ENCODE results near the gene TTBK2.
"Not testable (repeated sequence)": the region's sequence is repeated elsewhere in the genome, so short reads cannot be mapped to it uniquely, and the experiment has no call there.

TTBK2 gene

DNA sequence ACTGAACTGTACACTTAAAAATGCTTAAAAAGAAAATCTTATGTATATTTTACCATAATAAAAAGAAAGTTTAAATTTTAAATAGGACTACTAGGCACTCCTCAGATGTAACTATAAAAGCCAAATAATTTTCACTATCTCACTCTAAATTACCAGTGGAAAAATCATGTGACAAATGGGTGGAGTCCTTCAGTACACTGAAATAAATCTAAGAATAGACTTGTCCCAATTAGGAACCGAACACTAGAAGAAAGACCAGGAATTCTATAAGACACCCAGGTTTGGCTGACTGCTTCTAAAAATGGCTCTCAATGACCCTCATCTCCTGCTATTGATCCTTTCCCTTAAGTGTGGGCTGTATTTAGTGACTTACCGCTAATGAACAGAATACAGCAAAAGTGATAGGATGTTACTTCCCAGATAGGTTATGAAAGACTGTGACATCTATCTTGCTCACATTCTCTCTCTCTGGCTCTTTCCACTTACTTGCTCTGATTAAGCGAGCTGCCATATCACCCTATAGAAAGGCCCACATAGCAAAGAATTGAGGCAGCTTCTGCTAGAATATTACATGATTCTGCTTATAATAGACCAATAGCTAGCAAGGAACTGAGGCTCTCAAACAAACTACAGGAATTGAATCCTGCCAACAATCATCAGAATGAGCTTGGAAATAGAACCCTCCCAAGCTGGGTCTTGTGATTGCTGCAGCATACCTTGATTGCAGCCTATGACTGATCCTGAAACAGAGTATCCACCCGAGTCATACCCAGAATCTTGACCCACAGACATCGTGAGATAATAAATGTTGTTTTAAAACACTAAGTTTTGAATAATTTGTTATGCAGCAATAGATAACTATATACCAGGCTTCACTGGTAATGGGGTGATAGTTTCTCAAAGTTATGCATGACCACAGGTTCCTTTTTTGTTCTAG is 16.9 kb downstream of the TTBK2 start:
- DNase-seq, result no peak

DNA sequence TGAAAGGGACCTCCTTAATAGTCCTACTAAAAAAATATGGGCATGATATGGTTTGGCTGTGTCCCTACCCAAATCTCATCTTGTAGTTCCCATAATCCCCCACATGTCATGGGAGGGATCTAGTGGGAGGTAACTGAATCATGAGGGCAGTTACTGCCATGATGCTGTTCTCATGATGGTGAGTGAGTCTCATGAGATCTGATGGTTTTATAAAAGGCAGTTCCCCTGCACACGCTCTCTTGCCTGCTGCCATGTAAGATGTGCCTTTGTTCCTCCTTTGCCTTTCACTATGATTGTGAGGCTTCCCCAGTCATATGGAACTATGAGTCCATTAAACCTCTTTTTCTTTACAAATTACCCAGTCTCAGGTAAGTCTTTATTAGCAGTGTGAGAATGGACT is 26.7 kb downstream of the TTBK2 start:
- DNase-seq, result not testable (repeated sequence)

DNA sequence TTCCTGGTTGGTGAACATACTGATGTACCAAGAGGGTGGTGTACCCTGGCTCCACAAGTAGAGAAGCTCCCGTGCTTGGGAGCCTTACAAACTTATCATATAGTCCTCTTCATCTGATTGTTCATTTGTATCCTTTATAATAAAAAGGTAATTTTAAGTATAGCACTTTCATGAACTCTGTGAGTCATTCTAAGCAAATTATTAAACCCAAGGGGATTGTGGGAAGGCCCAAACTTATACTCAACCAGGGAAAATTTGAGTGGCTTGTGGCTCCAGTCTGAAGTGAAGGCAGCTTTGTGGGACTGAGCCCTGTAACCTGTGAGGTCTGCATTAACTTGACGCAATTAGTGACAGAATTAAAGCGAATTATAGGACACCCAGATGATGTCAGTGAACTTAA is 29.0 kb downstream of the TTBK2 start:
- no peak for DNase-seq

DNA sequence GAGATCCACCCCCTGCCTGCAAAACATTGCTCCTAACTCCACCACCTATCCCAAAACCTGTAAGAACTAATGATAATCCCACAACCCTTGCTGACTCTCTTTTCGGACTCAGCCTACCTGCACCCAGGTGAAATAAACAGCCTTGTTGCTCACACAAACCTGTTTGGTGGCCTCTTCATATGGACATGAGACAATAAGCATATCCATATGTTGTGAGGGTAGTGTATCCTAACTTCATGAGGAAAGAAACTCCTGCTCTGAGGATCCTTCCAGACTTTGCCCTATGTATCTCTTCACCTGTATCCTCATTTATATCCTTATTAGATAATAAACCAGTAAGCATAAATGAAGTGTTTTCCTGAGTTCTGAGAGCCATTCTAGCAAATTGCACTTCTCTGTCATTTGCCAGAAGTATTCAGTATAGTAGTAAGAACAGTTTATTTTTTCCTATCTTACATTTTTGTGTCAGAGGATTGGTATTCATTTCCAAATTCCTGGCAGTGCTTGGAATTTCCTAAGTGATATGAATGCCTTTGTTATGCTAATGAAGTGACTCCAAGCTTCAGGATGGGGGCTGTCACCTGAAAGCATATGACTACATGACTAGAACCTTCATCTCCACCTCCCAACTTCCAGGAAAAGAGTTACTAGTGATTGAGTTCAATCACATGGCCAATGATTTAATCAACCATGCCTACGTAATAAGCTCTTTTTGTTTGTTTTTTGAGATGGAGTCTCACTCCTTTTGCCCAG is 30.2 kb downstream of the TTBK2 start:
- no peak for DNase-seq

DNA sequence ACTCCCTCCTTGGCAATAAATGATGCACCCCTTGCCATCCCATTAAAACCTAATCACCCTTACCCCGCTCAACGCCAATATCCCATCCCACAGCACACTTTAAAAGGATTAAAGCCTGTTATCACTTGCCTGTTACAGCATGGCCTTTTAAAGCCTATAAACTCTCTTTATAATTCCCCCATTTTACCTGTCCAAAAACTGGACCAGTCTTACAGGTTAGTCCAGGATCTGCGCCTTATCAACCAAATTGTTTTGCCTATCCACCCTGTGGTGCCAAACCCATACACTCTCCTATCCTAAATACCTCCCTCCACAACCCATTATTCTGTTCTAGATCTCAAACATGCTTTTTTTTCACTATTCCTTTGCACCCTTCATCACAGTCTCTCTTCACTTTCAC is 33.2 kb downstream of the TTBK2 start:
- not testable (repeated sequence) for DNase-seq

DNA sequence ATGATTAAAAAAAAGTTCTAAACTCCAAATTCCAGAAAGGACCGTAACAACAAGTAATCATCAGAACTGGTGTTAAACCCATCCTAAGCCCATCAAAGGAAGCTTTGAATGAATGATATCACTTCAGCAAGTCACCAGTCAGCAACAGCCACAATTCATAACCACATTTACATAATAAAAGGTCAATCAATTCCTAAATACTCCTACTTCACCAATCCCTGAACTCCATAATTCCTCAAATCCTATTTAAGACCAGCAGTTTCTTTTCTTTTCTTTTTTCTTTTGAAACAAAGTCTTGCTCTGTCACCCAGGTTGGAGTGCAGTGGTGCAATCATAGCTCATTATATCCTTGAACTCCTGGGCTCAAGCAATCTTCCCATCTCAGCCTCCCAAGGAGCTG is 40.5 kb downstream of the TTBK2 start:
- no peak for DNase-seq

DNA sequence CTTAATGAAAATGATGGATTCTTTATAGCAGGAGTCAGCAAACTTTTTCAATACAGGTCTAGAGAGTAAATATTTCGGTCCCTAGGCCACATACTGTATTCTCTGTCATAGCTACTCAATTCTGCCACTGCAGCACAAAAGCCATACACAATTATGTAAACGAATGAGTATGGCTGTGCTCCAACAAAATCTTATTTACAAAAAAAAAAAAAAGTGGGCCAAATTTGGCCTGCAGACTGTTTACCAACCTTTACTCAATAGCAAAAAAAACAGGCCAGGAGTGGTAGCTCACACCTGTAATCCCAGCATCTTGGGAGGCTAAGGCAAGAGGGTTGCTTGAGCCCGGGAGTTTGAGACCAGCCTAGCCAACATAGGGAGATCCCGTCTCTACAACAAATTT is 41.1 kb downstream of the TTBK2 start:
- DNase-seq, result no peak

DNA sequence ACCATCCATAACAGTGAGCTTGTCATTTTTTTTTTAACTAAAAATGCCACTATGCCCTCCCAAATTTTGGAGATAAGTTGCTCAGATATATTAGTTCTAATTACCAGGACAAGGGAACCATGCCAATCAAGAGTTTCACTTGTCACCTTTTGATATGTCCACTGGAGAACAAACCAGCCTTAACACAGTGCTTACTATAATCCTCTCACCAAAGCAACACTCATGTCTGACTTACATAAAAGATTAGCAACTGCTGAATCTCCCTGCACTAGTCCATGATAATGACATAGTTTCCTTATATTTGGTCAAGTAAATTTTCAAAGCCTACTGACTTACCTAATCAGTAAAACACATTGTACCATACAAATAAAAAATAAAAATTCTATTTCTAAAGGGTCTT is 44.4 kb downstream of the TTBK2 start:
- DNase-seq, result no peak

DNA sequence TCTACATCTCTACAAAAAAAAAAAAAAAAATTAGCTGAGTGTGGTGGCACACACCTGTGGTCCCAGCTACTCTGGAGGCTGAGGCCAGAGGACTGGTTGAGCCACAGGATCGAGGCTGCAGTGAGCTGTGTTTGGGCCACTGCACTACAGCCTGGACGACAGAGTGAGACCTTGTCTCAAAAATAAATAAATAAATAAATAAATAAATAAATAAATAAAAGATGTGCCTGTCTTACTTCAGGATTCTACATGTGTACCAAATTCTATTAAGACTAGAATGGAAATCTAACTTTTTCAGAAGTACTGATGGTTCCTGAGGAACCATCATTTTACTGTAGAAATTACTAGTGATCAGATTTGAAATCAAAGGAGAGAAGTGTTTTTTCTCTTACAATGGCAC is 51.9 kb downstream of the TTBK2 start:
- no peak for DNase-seq

DNA sequence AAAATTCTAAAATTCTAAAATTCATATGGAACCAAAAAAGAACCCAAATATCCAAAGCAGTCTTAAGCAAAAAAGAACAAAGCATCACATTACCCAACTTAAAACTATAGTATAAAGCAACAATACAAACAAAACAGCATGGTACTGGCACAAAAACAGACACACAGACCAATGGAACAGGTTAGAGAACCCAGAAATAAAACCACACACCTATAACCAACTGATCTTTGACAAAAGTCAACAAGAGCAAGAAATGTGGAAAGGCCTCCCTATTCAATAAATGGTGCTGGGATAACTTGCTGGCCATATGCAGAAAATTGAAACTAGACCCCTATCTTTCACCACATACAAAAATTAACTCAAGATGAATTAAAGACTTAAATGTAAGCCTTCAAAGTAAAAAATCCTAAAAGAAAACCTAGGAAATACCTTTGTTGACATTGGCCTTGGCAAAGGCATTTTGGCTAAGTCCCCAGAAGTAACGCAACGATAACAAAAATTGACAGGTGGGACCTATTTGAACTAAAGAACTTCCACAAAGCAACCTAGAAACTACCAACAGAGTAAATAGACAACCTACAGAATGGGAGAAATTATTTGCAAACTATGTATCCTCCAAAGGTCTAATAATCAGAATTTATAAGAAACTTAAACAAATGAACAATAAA is 56.9 kb downstream of the TTBK2 start:
- DNase-seq, result no peak

DNA sequence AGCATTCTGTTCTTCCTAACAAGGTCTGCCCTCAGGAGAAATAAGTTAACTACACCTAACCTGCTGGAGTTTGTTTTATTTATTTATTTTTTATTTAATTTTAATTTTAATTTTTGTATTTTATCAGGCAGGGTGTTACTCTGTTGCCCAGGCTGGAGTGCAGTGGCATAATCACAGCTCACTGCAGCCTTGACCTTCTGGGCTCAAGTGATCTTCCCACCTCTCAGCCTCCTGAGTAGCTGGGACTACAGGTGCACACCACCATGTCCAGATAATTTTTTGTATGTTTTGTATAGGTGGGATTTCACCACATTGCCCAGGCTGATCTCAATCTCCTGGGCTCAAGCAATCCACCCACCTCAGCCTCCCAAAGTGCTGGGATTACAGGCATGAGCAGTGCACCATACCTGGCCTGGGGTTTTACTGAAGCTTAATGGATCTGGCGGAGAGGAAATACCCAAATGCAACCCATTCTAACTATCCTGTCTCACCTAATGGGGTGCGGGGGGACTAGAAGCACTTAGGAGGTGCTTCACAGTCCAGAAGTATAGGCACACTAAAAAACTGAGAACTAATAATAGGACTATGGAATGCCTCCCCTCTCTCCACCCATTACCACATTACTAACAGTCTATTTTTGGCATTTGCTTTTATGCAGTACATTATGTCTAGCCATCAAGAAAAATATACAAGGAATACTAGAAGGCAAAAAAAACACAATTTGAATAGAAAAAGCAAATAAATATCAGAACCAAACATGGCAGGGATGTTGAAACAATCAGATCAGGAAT is 61.4 kb downstream of the TTBK2 start:
- no peak for DNase-seq

DNA sequence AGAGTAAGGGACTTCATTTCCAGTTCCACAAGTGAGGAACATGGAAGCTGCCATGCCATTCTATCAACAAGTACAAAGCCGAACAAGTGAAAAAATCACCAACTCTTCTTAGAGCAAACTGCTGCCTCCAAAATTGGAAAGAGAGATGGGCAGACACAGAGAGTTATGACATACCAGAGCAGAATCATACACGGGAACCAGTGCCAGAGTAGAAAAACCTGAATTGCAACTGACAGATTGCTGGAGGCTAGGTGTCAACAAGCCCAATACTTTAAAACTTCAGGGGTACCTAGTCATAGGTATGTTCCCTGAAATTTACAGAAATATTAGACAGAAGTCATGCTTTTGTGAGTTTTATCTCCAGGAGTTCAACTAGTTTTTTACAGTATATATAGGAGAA is 62.0 kb downstream of the TTBK2 start:
- no peak for DNase-seq

DNA sequence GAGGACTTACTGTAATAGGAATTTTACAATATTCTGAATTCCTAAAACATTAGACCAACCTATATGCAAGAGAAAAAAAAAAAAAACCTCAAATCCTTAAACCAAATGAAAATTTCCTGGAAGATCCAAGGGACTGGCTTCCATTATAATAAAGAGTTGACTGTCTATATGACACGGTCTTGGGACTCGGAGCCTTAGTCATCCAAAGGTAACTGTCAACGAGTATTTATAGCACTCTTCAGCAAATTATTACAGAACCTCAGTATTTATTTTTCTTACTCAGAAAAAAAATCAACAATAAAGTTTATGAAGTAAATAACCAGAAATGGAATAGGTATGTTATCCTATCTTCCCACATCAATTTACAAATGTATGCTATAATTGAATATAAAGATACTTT is 66.0 kb downstream of the TTBK2 start:
- DNase-seq, result no peak

DNA sequence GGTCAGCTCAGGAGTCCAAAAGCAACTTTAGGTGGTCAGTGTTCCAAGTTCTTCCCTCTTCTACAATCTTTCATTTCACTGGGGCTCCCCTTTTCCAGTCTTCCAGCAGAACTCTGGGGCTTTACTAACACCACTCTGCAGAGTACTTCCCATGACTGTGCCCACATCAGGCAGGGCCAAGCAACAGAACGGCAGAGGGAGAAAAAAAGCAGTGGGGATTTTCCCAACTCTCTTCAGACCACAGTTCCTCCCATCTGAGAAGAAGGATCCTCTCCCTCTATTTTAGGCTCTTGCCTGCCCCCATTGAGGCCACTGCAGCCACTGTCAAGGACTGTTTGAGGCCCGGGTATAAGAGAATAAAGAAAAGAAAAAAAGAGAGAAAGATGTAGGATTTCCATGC is 70.7 kb downstream of the TTBK2 start:
- no peak for DNase-seq

DNA sequence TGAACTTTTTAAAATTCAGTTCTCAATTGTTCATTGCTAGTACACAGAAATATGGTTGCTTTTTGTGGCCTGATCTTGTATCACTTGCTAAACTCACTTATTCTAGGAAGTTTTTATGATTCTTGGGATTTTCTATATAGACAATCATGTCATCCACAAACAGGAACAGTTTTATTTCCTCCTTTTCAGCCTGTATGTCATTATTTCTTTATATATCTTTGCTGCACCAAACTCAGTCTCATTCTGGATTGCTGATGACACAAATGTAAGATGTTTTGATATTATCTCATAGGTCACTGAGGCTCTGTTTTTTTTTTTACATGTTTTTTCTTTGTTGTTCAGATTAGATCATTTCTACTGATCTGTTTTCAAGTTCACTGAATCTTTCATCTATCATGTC is 71.7 kb downstream of the TTBK2 start:
- no peak for DNase-seq

DNA sequence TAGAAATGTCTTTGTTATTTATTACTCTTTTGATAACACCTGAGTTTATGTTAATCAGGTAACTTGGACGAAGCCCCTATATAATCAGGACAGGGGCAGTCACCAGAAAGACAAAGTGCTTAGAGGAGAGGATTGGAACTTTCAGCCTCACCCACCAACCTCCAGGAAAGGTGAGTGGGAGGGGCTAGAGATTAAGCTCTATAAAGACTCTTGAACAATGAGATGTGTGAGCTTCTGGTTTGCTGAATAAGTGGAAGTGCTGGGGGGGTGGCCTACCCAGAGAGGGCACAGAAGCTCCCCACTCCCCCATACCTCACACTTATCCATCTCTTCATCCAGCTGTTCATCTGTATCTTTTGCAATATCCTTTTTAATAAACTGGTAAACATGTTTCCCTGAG is 73.9 kb downstream of the TTBK2 start:
- DNase-seq, result no peak

DNA sequence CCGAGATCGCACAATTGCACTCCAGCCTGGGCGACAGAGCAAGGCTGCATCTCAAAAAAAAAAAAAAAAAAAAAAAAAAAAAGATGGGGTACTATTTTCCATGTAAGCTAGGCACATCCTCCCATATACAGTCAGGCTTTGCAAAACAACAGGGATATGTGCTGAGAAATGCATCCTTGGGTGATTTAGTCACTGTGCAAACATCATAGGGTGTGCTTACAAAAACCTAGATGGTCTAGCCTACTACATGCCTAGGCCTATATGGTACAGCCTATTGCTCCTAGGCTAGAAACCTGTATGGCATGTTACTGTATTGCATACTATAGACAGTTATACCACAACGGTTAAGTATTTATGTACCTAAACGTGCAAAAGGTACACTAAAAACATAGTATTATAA is 75.0 kb downstream of the TTBK2 start:
- no peak for DNase-seq

DNA sequence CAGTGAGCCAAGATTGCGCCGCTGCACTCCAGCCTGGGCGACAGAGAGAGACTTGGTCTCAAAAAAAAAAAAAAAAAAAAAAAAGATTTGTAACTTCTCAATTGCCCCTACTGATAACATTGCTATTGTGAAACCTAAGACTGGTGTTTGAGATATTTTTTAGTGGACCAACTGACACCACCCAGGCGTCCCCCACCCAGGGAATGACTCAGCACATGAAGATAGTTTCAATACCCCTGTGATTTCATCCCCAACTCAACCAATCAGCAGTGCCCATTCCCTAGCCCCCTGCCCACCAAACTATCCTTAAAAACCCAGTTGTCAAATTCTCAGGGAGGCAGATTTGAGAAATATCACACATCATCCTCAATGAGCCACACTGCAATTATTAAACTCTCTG is 76.9 kb downstream of the TTBK2 start:
- no peak for DNase-seq

DNA sequence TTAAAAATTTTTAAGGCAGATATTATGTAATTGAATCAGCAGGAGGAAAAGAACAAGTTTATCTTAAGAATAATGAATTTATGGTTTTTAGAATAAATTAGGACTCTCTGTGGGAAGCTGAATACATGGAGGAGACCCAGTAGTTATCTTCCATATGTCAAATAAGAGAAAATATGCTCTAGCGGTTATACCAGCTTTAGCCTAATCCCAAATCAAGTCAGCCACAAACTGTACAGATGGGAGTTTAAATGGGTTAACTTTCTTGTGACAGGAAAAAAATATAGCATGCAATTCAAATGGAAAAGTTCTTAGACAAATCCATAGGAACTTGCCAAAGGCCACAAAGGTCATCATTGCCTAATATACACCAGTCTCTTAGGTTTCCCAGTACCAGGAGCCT is 84.3 kb downstream of the TTBK2 start:
- no peak for DNase-seq

DNA sequence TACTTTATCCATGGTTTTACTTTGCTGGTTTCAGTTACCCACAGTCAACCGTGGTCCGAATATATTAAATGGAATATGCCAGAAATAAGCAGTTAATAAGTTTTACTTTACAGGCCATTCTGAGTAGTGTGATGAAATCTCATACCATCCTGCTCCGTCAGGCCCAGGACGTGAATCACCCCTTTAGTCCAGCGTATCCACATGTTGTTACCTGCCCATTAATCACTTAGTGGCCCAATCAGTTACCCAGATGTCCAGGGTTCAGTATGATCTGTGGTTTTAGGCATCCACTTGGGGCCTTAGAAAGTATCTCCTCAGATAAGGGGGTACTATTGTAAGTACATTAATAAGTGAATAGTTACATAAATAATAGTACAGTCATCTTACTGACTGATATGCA is 88.0 kb downstream of the TTBK2 start:
- DNase-seq, result no peak

DNA sequence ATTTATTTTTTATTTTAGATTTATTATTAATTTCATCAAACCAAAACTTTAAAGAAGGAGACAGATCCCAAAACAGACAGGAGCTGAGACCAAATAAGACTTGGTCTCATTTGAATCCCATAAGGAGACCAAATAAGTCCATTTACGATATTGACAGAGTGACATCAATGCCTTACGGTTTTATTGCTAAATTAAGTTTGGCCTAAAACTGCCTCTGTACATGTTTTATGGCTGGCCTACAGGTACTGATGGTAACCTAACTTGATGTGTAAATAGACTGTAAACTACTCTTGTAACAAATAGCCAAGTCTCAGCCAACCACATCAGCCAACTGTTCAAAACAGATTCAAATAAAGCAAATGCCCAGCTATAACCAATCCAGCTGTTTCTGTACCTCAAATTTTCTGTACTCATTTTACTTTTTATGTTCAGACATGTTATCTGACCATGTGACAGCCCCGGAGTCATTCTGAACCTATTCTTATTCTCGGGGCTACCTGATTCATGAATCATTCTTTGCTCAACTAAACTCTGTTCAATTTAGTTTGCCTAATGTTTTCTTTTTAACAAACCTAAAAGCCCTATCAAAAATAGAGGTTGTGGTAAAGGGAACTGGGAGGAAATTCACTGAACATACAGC is 94.2 kb downstream of the TTBK2 start:
- no peak for DNase-seq

DNA sequence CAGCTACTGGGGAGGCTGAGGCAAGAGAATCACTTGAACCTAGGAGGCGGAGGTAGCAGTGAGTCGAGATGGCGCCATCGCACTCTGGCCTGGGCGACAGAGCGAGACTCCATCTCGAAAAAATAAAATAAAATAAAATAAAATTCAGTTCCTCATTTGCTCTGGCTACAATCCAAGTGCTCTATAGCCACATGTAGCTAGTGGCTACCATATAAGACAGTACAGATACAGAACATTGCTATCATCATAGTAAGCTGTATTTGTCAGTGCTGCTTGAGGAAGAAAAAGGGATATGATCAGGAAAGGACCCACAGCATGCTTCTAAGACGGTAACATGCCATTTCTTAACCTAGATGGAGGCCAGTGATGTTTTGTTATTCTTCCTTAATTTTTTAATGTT is 95.0 kb downstream of the TTBK2 start:
- DNase-seq, result no peak

DNA sequence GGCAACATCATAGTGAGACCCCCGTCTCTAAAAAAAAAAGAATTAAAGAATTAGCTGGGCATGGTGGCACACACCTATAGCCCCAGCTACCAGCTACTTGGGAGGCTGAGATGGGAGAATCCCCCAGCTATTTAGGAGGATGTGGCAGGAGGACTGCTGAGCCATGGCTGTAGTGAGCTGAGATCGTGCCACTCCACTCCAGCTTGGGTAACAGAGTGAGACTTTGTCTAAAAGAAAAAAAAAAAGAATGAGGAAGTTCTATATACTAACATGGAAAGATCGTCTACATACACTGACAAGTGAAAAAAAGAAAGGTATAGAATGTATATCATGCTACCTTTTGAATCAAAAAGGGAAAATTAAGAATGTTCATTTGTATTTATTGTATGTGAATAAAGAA is 99.8 kb downstream of the TTBK2 start:
- no peak for DNase-seq

All from NCI-H2171 (cell line).